Measurements from ENCODE around the gene CHIC2.
"Not testable (repeated sequence)": the region's sequence is repeated elsewhere in the genome, so short reads cannot be mapped to it uniquely, and the experiment has no call there.

CHIC2 gene

GRCh38 chr4:54061873-54062272, 2.5 kb downstream of the CHIC2 start:
- DNase-seq (ENCODE audit: extremely low read depth in 1 of 2, low read depth in 1 of 2), result no peak

- DNase-seq (ENCODE audit: extremely low read depth in 1 of 2, low read depth in 1 of 2), result no peak
Observed at GRCh38 chr4:54061067-54061466, 3.3 kb downstream of the CHIC2 start.

- no peak for DNase-seq (ENCODE audit: extremely low read depth in 1 of 2, low read depth in 1 of 2)
Observed at GRCh38 chr4:54060116-54060515, 4.3 kb downstream of the CHIC2 start.

GRCh38 chr4:54058171-54058570, 6.2 kb downstream of the CHIC2 start:
- no peak for DNase-seq (ENCODE audit: extremely low read depth in 1 of 2, low read depth in 1 of 2)

GRCh38 chr4:54056360-54056759, 8.0 kb downstream of the CHIC2 start:
- DNase-seq (ENCODE audit: extremely low read depth in 1 of 2, low read depth in 1 of 2), result no peak

GRCh38 chr4:54055494-54055893, 8.9 kb downstream of the CHIC2 start:
- no peak for DNase-seq (ENCODE audit: extremely low read depth in 1 of 2, low read depth in 1 of 2)

DNA sequence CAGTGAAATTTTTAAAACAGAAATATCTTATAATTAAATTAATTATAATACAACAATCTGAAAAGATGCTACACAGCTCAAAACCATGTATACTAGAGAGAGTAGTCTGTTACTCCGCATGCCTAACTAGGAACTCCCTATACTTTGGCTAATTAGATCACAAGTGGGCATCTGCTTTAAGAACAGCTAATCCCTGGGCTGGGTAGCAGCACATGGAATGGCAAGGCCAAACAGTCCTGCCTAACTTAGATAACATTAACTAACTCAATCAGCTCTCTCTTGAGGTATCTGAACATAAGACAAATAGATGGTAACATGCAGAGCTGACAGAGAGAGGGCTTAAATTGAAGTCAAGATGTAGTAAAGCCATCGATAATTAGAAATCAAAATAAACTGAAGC, 9.9 kb downstream of the CHIC2 start:
- no peak for DNase-seq (ENCODE audit: extremely low read depth in 1 of 2, low read depth in 1 of 2)

- not testable (repeated sequence) for DNase-seq (ENCODE audit: extremely low read depth in 1 of 2, low read depth in 1 of 2)
Observed at GRCh38 chr4:54053322-54053721, 11.1 kb downstream of the CHIC2 start.

- no peak for DNase-seq (ENCODE audit: extremely low read depth in 1 of 2, low read depth in 1 of 2)
Observed at GRCh38 chr4:54050214-54050904, 14.0 kb downstream of the CHIC2 start.

GRCh38 chr4:54043630-54044029, 20.8 kb downstream of the CHIC2 start:
- DNase-seq (ENCODE audit: extremely low read depth in 1 of 2, low read depth in 1 of 2), result not testable (repeated sequence)

- DNase-seq (ENCODE audit: extremely low read depth in 1 of 2, low read depth in 1 of 2), result no peak
Observed at GRCh38 chr4:54041933-54042332, 22.5 kb downstream of the CHIC2 start.

DNA sequence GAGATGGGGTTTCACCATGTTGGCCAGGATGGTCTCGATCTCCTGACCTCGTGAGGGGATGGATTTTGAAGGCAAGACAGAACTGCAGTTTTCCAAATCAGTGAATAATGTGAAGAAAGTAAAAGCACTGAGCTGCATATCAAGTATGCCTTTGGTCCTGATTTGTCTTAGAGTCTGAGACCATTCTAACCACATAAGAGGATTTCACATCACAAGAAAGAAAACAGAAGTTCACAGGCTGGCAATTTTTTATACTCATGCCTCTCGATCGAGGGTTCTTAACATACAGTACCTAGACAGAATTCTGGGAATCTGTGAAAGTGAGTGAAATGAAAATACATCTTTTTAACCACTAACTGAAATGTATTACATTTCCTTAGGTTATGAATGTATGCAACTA, 23.3 kb downstream of the CHIC2 start:
- DNase-seq (ENCODE audit: extremely low read depth in 1 of 2, low read depth in 1 of 2), result no peak

GRCh38 chr4:54038056-54038455, 26.3 kb downstream of the CHIC2 start:
- DNase-seq (ENCODE audit: extremely low read depth in 1 of 2, low read depth in 1 of 2), result no peak

GRCh38 chr4:54036184-54036583, 28.2 kb downstream of the CHIC2 start:
- no peak for DNase-seq (ENCODE audit: extremely low read depth in 1 of 2, low read depth in 1 of 2)

DNA sequence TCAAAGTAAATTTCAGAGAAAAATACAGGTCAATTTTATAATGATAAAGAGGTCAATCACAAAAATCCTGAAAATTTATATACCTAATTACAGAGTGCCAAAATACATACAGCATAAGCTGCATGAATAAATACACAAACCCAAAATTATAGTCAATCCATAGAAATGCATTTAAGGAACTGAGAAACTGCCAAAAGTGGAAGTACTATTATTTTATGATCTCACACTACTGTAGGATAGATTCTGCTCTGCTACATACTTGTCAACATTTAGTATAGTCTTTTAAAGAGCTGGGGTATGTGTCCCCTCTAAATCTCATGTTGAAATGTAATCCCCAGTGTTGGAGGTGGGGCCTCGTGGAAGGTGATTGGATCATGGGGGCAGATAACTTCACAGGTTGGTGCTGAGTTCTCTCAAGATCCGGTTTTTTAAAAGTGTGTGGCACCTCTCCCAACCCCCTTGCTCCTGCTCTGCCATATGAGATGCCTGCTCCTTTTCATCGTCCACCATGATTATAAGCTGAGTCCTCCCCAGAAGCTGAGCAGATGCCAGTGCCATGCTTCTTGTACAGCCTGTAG, 31.8 kb downstream of the CHIC2 start:
- no peak for DNase-seq (ENCODE audit: extremely low read depth in 1 of 2, low read depth in 1 of 2)

GRCh38 chr4:54027311-54027710, 37.1 kb downstream of the CHIC2 start:
- DNase-seq (ENCODE audit: extremely low read depth in 1 of 2, low read depth in 1 of 2), result no peak

- no peak for DNase-seq (ENCODE audit: extremely low read depth in 1 of 2, low read depth in 1 of 2)
Observed at GRCh38 chr4:54025582-54025981, 38.8 kb downstream of the CHIC2 start.

- not testable (repeated sequence) for DNase-seq (ENCODE audit: extremely low read depth in 1 of 2, low read depth in 1 of 2)
Observed at GRCh38 chr4:54023019-54023418, 41.4 kb downstream of the CHIC2 start.

DNA sequence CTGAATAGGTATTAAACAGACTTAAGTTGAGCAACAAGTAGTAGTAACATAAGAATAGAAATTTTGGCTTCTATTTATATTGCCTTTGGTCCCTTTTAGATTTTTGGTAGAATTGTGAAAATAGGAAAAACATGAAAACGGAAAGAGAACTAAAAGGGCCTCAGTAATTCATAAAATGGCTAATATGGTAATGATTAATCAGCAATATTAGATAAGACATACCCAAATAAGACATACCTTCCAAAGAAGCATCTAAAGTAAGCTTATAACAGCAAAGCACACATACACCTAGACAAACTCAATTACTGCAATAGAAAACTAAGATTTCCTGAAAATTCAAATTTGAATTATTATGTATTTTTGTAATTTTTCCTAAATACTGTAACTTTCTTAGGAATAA, 46.4 kb downstream of the CHIC2 start:
- DNase-seq (ENCODE audit: extremely low read depth in 1 of 2, low read depth in 1 of 2), result no peak

- no peak for DNase-seq (ENCODE audit: extremely low read depth in 1 of 2, low read depth in 1 of 2)
Observed at GRCh38 chr4:54017308-54017707, 47.1 kb downstream of the CHIC2 start.

DNA sequence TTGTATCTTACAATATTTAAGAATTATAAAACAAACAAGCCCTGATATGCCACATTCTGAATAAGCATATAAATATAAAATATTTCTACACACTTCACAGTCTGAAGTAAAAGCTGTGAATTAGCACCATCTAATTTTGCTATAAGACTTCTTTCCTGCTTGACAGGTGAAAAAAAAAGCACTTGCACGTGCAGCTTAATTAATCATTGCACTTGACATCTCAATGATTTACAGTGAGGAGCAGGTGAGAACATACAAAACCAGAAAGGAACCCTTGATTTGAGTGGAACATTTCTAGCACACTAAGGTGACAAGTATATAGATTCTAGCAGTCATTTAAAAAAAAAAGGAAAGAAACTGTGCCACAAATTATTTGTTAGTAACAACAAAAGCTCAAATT, 47.9 kb downstream of the CHIC2 start:
- DNase-seq (ENCODE audit: extremely low read depth in 1 of 2, low read depth in 1 of 2), result no peak

- DNase-seq (ENCODE audit: extremely low read depth in 1 of 2, low read depth in 1 of 2), result no peak
Observed at GRCh38 chr4:54015423-54016030, 48.9 kb downstream of the CHIC2 start.
